NCI-H1092 (cell line): ENCODE results near the gene LCTL.
A peak's percentile ranks its signal among the peaks of the same experiment; 100 is the strongest.
"Not testable (repeated sequence)": the region's sequence is repeated elsewhere in the genome, so short reads cannot be mapped to it uniquely, and the experiment has no call there.

ENCODE experiments used
- DNase-seq: peaks from one replicate; lab custom pipeline; 2025; lab: John Stamatoyannopoulos, UW

The LCTL gene

DNA sequence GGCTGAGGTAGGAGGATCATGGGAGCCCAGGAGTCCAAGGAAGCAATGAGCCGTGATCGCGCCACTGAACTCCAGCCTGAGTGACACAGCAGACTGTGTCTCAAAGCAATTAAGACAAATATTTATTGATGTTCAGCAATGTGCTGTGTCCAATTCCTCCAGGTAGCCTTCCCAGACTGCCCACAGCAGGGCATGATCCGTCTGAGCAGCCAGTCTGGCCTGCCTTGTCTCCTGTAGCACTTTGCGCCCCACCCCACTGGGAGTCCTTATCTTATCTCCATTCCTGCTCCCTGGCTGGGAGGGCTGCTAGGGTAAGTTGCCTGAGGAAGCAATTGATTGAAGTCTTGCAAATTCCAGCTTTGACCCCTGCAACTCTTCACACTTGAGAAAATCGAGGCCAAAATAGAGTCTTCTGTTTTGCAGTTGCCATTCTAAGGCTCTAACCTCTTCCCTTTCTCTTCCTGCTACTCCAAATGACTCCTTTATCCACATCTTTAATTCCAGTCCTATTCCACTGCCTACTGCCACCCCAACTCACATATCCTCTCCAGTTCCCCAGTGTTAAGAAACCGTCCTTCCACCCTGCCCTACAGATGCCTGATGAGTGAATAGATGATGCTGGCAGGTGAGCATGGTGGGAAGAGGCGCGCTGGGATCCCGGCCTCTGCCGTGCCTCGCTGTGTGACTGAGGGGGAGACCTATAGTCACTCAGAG, 26.9 kb upstream of the LCTL start:
- no peak for DNase-seq

DNA sequence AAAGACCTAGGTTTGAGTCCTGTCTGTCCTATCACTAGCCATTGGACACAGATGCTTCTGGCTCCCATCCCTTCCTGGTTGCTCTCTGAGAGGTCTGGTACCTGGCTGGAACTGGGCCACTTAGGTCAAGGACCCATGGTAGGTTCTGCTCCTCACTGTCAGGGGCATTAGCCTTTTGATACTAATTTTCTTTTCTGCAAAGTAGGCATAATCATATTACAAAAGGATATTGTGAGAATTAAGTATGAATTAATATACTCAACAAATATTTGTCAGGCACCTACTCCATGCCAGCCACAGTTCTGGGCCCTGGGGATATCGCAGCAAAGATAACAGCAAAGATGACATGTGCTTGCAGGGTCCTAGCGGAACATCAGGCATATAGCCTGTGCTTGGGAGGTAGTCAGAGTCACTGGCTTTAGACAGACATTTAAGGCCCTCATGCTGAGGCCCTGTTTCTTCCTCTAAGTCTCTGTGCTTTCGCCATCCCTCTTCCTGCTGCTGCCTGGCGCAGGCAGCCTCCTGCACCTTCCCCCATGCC, 25.6 kb upstream of the LCTL start:
- no peak for DNase-seq

DNA sequence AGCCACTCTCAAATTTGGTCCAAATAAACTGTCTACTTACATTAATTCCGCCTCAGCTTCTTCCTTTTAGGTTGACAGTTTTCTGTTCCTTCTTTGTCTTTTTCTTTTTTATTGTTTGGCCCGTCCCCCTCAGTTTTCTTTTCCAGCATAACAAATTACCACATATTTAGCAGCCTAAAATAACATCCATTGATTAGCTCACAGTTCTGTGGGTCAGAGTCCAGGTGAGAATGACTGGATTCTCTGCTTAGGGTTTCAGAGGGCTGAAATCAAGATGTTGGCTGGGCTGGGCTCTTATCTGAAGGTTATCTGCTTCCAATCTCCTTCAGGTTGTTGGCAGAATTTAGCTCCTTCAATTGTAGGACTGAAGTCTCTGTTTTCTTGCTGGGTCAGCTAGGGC, 24.6 kb upstream of the LCTL start:
- DNase-seq, result no peak

DNA sequence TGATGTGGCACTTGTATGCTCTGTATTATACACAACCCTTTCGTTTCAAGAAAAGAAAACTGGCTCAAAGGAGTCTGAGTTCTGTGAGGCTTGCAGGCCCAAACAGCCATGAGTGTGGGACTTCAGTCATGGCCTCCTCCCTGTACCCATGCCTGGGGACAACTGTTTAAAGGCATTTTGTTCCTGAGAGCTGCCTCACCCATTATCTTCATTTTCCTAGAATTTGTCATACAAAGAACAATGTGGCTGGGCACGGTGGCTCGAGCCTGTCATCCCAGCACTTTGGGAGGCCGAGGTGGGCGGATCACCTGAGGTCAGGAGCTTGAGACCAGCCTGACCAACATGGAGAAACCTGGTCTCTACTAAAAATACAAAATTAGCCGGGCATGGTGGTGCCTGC, 23.6 kb upstream of the LCTL start:
- DNase-seq, result not testable (repeated sequence)

DNA sequence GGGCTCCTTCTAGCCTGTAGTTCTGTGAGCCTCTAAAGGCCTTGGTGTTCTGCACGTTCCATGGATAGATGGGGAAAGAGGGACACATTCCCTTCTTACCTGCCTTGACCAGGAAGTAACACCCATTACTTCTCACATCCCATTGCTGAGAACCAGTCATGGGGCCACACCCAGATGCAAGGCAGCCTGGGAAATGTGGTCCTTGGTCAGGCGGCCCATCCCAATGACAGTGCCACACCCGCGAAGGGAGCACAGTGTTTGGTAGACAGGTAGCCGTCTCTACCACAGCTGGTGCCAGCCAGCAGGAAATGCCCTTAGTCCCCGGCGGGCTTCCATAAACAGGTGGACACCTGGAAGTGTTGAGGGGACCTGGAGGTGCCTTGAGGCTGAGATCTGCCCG, 23.2 kb upstream of the LCTL start:
- DNase-seq, result no peak

DNA sequence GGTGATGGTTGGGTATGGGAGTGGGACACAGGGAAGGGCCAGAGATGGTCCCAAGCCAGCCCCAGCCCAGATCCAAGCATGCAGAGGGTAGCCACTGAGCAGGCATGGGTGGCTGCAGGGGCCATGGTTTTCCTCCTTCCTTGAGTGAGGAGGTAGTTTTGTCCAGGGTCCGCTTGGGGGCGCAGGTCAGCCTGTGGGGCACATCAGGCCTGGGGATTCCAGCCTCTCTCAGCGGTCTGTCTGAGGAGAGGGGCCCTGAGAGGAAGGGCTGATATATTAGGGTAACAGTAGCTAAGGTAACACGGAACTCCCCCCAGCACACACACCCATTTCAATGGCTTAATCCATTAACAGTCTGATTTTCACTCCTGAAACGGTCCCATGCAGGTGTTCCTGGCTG, 22.7 kb upstream of the LCTL start:
- no peak for DNase-seq

DNA sequence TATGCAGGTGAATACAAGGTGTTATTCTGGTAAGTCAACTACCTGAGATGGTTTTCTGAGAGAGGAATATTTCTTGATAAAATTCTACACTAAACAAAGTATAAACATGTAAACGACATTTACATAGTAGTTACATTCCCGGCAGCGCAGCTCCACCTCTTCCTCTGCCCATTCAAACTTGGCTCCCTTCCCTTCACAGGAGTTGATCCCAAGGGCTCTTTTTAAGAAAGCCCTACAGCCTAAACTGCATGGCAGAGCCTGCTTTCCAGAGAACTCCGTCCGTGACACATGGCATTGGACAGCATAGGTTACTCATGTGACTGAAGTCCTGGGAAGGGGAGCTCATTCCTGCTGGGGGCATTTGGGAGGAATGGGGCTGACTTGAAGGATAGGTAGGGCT, 22.0 kb upstream of the LCTL start:
- no peak for DNase-seq

DNA sequence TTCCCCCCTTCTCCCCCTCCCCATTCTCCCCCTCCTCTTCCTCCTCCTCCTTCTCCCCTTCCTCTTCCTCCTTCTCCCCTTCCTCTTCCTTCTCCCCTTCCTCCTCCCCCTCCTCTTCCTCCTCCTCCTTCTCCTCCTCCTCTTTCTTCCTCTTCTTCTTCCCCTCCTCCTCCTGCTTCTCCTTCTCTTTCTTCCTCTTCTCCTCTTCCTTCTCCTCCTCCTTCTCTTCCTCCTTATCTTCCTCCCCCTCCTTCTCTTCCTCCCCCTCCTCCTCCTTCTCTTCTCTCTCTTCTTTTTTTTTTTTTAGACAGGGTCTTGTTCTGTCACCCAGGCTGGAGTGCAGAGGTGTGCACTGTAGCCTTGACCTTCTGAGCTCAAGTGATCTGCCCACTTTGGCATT, 21.2 kb upstream of the LCTL start:
- DNase-seq, result no peak

DNA sequence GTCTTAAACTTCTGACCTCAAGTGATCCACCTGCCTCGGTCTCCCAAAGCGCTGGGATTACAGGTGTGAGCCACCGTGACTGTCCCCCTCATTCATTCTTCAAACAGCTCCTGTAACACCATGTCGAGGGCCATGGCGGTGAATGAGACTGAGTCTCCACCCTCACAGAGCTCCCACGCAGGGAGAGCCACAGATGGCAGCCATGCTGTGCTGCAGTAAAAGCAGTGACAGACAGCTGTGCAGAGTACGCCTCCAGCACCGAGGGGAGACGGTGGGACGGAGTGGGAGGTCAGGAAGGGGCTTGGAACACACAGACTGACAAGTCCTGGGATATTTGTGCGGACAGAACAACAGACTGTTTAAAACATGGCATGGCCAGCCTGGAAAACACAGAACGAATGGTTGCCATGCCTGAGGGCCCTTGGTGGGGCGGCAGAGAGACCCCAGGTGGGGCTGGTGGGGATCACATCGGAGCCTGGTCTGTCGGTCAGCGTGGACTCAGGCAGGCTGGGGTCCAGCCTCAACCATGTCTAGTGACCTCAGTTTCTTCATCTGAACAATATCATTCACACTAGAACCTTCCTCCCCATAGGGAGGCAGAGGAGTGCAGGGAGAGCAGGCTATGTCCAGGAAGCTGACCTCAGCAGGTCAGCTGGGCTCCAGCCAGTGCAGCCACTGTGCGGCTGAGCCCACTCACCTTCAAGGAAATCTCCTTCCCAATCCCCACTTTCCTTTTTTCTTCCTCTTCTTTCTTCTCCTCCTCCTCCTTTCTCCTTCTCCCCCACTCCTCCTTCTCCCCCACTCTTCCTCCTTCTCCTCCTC, 20.6 kb upstream of the LCTL start:
- DNase-seq, result no peak

DNA sequence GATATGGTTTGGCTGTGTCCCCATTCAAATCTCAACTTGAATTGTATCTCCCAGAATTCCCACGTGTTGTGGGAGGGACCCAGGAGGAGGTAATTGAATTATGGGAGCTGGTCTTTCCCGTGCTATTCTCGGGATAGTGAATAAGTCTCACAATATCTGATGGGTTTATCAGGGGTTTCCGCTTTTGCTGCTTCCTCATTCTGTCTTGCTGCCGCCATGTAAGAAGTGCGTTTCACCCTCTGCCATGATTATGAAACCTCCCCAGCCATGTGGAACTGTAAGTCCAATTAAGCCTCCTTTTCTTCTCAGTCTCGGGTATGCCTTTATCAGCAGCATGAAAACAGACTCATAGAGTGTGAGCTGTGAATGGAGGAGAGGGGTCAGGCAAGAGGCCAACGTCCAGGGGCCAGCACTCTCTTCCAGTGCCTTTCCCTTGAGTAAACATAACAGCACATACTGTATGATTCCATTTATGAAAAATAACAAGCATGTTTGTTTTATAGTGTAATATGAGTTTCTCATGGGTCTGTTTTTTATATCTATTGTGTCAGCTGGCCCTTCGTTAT, 16.3 kb upstream of the LCTL start:
- no peak for DNase-seq

DNA sequence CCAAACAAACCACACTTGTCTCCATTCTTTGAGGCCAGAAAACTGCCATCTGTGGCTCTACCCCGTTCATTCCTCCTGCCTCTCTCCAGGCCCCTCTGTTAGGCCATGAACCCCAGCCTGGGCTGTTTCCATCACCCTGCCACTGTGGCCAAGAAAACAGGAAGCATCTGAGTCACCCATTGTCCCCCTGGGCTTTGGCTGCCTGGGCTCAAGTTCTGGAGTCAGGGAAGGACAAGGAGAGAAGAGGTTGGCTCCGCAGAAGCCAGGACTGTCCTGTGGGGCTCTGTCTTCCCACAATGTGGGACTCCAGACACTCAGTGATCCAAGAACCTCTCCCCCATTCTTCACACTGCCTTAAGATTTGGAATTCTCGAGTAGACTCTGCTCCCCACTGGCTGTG, 14.8 kb upstream of the LCTL start:
- DNase-seq, result no peak

DNA sequence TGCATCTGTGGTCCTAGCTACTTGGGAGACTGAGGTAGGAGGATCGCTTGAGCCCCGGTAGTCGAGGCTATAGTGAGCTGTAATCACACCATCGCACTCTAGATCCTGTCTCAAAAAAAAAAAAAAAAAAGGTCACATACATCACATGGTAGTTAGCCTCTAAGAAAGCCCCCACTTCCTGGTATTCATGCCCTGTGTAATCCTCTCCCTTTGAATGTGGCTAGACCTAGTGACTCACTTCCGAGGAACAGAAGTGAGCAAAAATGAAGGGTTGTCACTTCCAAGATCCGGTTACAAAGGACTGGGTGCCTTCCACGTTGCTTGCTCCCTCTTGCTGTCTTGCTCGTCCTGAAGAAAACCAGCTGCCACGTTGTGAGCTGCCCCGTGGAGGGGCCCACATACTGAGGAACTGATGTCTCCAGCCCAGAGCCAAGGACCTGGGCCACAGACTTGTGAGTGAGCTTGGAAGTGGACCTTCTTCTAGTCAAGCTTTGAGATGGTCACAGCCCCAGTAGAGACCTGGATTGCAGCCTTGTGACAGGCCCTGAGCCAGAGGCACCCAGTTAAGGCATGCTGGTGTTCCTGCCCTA, 12.6 kb upstream of the LCTL start:
- no peak for DNase-seq

DNA sequence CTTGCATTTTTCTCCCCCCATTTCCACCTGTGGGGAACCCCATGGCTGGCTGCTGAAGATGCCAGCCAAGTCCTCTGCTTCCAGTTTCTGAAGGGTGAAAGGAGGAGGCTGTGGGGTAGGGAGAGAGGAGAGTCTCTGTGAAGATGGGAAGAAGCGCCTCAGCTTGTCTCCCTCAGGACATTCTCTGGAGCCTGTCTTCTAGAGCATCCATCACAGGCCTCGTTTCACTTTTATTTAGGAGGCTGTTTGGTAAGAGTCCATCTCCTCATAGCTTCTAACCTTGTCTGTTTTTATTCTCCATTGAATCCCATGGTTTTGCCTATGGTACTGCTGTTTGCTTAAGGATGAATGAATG, 8.8 kb upstream of the LCTL start:
- DNase-seq, result no peak

DNA sequence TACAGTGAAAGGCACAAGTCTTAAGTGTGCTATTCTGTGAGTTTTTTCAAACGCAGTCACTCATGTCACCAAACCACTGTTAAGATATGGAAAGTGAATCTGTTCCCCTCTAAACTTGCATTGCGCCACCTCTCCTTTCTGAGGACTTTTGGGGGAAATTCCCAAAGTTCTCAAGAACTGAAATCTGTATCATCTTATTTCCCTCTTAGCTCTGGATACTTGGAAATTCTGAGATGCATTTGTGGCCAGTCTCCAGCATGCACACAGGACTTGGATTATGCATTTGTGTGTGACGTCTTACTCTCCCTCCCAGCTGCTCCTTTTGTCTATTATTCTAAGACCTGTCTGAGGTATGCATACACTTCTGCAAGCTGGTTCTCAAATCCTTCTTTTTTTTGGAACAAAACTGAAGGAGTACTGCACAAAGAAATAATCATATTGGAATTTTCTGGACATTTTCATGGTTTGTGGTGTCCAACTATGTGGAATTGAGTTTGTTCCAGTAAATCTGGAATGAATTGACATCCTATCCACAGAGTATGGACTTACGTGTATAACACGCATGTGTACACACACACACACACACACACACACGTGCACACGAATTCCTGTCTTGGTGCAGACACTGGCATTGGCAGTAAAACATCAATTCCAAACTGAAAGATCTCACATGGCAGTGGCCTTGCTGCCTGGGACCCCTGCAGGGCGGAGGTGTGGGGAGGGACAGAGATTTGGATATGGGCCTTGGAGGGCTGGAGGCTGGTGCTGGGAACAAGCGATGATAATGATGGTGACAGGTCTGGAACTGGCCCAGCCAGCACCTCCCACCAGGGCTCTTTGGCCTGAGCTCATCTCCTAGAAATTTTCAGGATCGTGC, 8.2 kb upstream of the LCTL start:
- DNase-seq, result no peak

DNA sequence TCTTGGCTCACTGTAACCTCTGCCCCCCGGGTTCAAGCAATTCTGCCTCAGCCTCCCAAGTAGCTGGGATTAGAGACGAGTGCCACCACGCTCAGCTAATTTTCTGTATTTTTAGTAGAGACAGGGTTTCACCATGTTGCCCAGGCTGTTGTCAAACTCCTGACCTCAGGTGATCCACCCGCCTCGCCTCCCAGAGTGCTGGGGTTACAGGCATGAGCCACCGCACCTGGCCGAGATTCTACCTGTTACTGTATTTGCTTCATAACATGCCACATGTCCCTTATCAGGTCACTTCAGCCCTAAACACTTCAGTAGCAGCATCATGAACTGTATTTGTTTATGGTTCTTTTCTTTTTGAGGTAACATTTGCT, 7.5 kb upstream of the LCTL start:
- DNase-seq, result no peak

DNA sequence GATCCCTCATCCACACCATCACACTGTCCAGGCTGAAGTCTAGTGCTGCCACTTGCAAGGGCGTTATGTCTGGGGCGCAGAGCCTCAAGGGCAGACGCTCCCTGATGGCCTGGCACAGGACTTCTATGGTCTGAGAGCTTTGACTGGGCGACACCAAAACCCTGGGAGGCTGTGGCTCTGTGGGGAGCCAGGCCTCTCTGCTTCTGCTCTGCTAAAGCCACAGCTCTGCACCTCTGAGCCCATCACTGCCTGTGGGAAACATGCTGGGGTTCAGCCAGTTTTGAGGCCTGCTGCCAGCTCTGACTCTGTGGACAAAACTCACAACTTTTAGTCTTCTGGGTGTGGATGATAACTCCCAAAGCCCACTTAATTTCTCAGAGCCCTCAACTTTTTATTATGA, 6.3 kb upstream of the LCTL start:
- no peak for DNase-seq

DNA sequence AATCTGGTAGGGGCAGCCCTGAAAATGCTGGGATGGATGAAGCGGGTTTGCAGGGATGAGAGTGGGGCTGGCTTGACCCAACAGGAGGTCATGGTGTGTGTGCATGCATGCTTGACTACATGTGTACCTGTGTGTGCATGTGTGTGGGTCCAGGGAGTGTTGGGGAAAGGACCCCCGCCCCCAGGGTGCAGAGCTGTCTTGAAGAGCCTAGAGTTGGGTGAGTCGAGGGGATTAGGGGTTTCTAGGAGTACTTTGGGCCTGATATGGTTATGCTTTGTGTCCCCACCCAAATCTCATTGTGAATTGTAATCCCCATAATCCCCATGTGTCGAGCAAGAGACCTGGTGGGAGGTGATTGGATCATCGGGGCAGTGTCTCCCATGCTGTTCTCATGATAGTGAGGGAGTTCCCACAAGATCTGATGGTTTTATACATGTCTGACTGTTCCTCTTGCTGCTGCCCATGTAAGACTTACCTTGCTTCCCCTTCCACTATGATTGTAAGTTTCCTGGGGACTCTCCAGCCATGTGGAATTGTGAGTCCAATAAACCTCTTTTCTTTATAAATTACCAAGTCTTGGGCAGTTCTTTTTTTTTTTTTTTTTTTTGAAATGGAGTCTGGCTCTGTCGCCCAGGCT, 5.2 kb upstream of the LCTL start:
- DNase-seq, result no peak

DNA sequence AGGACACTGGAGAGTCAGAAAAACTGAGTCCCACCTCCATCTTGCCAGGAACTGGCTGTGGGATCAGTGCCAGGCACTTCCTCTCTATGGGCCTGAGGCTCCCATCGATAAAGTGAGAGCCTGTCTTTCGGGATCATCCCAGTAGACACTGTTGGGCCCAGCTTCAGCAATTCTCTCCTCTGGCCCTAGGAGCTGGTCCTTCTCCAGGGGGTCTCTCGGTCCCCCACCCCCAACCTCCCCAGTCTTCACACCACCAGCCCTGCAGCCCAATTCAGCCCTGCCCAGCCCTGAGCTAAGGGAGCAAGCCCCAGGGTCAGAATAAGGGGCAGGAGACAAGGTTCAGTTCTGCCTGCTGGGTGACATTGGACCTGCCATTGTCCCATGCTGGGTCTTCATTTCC, 4.5 kb upstream of the LCTL start:
- no peak for DNase-seq

DNA sequence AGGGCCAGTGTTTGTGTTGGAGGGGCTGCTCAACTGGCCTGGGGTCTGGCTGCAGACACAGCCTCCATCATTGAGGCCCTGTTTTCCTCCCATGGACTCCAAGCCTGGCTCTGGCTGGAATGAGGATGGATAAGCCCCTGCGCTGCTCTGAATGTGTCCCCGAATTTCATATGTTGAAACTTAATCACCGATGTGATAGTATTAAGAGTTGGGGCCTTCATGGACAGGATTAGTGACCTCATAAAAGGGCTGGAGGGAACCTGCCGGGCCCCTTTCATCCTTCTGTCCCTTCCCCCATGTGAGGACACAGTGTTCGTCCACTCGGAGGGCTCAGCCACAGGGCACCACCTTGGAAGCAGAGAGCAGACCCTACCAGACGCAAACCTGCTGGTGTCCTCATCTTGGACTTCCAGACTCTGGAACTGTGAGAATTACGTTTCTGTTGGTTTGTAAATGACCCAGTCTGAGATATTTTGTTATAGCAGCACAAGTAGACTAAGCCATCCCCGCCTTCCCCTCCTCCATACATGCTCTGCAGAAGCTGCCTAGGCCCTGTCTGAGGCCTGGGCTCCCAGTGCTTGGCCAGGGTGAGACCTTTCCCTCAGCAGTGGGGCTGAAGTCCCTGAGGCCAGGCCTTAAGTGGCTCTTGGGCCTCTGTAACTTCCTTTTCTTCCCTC, 3.8 kb upstream of the LCTL start:
- DNase-seq, result no peak

DNA sequence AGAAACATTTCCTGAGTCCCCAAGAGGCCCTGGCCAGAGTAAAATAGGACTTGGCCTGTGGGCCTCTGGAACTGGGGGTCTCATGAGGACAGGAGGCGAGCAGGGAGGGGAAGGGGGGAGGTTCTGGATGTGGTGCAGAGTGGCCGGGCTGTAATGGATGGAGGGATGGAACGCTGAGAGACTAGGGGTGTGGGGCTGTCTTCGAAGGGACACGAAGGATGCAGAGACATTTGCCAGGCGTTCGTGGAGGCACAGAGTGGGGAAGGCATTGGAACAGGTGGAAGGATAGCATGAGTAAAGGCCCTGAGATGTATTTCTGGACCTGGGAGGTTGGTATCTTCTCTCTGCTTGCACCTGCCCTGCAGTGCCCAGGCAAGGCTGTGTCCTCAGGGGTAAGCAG, 2.1 kb upstream of the LCTL start:
- DNase-seq, result no peak

DNA sequence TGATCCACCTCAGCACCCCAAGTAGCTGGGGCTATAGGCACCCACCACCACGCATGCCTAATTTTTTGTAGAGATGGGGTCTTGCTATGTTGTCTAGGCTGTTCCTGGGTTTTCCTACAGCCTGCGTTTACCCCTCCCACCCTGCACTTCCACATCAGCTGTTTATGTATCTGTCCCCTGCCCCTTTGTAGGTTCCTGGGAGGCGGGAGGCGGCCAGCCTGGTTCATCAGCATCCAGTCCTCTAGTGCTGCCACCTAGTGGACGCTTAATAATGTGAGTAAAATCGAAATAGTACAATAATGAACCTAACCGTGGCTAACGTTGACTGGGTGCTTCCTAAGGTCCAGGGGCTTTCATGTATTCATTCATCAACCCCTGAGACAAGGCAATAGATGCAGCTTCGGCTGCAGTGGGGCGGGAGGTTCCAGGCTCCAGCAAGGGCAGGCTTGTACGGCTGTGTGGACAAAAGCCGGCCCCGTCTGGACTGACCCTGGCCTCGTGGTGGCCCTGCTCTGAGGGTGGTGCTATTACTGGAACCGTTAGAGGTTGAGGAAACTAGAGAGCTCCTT, 1.2 kb upstream of the LCTL start:
- peak; percentile 30 for DNase-seq
